DND-41 (cell line): ENCODE measurements around the gene SOS2.

Source experiments
- ATAC-seq: fragments of 200-7000 bp; cut with Tn5 transposase; 3 replicates; pipeline ENCODE4 v1.9.1; 2021; ENCODE audit warnings: low read depth; ENCODE audit not compliant: insufficient read depth
- DNase-seq: peaks from one replicate; pipeline ENCODE4 v3.0.0-alpha.2; 2020
- H2AFZ ChIP-seq: 2 replicates; pipeline ENCODE4 v1.6.0; 2012; ENCODE audit warnings: low read depth, low read length
- H3K27ac ChIP-seq: 2 replicates; pipeline ENCODE4 v1.5.1; 2012; ENCODE audit warnings: low read length, inconsistent platforms
- H3K27me3 ChIP-seq: fragments of 200-600 bp; sonication (generic); 2 replicates; pipeline ENCODE4 v1.6.0; 2012; ENCODE audit warnings: low read length, mild to moderate bottlenecking, inconsistent platforms; ENCODE audit not compliant: insufficient read depth, poor library complexity
- H3K36me3 ChIP-seq: 2 replicates; pipeline ENCODE4 v1.5.1; 2012; ENCODE audit warnings: low read length, inconsistent platforms; ENCODE audit not compliant: insufficient read depth
- H3K4me1 ChIP-seq: 2 replicates; pipeline ENCODE4 v1.5.1; 2012; ENCODE audit warnings: mild to moderate bottlenecking, low read length; ENCODE audit not compliant: insufficient read depth
- H3K4me2 ChIP-seq: 2 replicates; pipeline ENCODE4 v1.6.0; 2012; ENCODE audit warnings: mild to moderate bottlenecking, moderate library complexity, low read length, inconsistent platforms; ENCODE audit not compliant: insufficient read depth
- H3K4me3 ChIP-seq, 2 experiments: fragments of 200-600 bp in 1 of 2; shearing (Covaris generic) in 1 of 2; 2 replicates each; pipeline ENCODE4 v1.5.1; 2012 to 2016; ENCODE audit warnings: inconsistent platforms in 2 of 2, low read length in 2 of 2, mild to moderate bottlenecking in 2 of 2, low read depth in 1 of 2, moderate library complexity in 1 of 2
- H3K79me2 ChIP-seq: 2 replicates; pipeline ENCODE4 v1.6.0; 2012; ENCODE audit warnings: low read length, inconsistent platforms; ENCODE audit not compliant: insufficient read depth
- H3K9ac ChIP-seq: 2 replicates; pipeline ENCODE4 v1.6.0; 2012; ENCODE audit warnings: low read depth, mild to moderate bottlenecking, inconsistent platforms, low read length, moderate library complexity
- H3K9me3 ChIP-seq: 2 replicates; pipeline ENCODE4 v1.5.1; 2012; ENCODE audit warnings: low read length, moderate library complexity, mild to moderate bottlenecking, inconsistent platforms; ENCODE audit not compliant: insufficient read depth, severe bottlenecking
- H4K20me1 ChIP-seq: 2 replicates; pipeline ENCODE4 v1.6.0; 2012; ENCODE audit warnings: low read length; ENCODE audit not compliant: insufficient read depth
- CTCF ChIP-seq: IDR thresholded peaks from 2 replicates; pipeline ENCODE4 v1.5.1; 2012; ENCODE audit warnings: borderline replicate concordance, low read length, moderate library complexity, mild to moderate bottlenecking; ENCODE audit not compliant: poor library complexity, severe bottlenecking; ENCODE audit errors: extremely low read depth
- EZH2 ChIP-seq: IDR thresholded peaks from 3 replicates; pipeline ENCODE4 v1.6.1; 2012; ENCODE audit warnings: borderline replicate concordance, low read depth, mild to moderate bottlenecking, moderate library complexity, low read length, inconsistent platforms; ENCODE audit not compliant: severe bottlenecking

SOS2 gene

GRCh38 chr14:50228313-50228712, 3.1 kb downstream of the SOS2 start:
- no peak overlapping the region for H3K9ac ChIP-seq
- DNase-seq (no peak), ATAC-seq (no peak)
- H4K20me1 ChIP-seq, result peaks cover 3% of the 10 kb centered on the region; the same call in 1 of the 2 replicates
- H3K4me2 ChIP-seq, result peak overlapping the region; percentile 69; the same call in 1 of the 2 replicates
- H3K27me3 ChIP-seq, result no peaks in the 10 kb centered on the region
- H3K27ac ChIP-seq, result no peak overlapping the region
- H3K4me3 ChIP-seq, result no peak overlapping the region
- H3K79me2 ChIP-seq, result peaks cover 75% of the 10 kb centered on the region
- peaks cover 6% of the 10 kb centered on the region; the same call in 1 of the 2 replicates for H3K36me3 ChIP-seq
- H3K9me3 ChIP-seq, result no peaks in the 10 kb centered on the region
- H3K4me1 ChIP-seq, result peaks cover 30% of the 10 kb centered on the region
- no peak overlapping the region for H2AFZ ChIP-seq
- no peak for TF ChIP-seq EZH2
- TF ChIP-seq CTCF, result no peak

DNA sequence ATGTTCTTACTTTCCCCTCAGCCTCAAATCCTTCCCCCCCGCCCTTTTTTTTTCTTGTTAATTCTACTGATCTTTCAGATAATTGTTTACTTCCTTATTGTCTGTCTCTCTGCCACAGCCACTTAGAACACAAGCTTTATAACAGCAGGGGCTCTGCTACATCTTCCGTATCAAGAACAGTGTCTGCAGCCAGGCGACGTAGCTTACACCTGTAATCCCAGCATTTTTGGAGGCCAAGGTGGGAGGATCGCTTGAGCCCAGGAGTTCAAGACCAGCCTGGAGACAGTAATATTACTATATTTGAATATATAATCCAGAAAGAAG, 5.4 kb downstream of the SOS2 start:
- Histone ChIP-seq H3K9me3 (no peaks in the 10 kb centered on the region), H3K79me2 (peaks cover 94% of the 10 kb centered on the region), H3K36me3 (peaks cover 6% of the 10 kb centered on the region; the same call in 1 of the 2 replicates), H3K27ac (no peak overlapping the region), H3K27me3 (no peaks in the 10 kb centered on the region), H3K4me3 (no peak overlapping the region), H3K9ac (no peak overlapping the region), H4K20me1 (peaks cover 7% of the 10 kb centered on the region; the same call in 1 of the 2 replicates), H3K4me1 (peaks cover 21% of the 10 kb centered on the region), H2AFZ (no peak overlapping the region), H3K4me2 (no peak overlapping the region)
- no peak for DNase-seq
- ATAC-seq, result no peak
- no peak for TF ChIP-seq EZH2
- TF ChIP-seq CTCF, result no peak

DNA sequence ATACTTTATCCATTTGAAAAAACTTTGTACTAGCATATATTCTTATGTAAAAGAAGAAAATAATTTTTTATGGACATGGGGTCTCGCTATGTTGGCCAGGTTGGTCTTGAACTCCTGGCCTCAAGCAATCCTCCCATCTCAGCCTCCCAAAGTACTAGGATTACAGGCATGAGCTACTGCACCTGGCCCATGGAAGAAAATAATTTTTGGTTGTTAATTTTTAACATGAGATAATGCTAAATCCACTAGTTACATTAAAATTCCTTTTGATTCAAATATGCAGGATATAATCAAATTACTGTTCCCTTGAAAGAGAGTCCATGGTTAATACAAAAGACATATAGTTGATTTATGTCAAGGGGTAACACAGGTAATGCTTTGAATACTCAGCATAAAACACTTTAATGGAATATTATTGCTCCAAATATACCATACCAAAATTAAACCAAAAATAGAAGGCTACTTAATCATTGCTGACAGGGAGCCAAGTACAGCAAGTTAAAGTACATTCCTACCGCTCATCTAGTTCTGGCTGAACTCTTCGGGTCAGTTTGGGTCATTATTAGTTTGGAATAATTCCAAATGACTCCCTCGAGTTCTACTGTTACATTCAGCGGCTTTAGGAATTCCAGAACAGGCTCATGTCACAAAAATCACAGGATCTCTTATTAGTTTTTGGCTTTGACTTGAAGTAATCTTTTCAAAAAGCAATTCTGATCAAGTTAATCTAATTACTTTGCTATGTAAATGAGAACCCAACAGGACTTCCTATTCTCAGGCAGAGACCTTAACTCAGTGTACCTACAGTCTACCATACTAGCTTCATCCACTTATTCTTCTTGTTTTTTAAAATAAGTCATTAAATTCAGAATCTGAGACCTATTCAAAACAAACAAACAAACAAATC, 6.1 kb downstream of the SOS2 start:
- Histone ChIP-seq H4K20me1 (peaks cover 7% of the 10 kb centered on the region; the same call in 1 of the 2 replicates), H3K27me3 (no peaks in the 10 kb centered on the region), H2AFZ (no peak overlapping the region), H3K79me2 (peaks cover 94% of the 10 kb centered on the region), H3K9ac (no peak overlapping the region), H3K4me1 (peaks cover 20% of the 10 kb centered on the region), H3K4me3 (no peak overlapping the region), H3K9me3 (no peaks in the 10 kb centered on the region), H3K27ac (no peak overlapping the region), H3K4me2 (no peak overlapping the region), H3K36me3 (peaks cover 6% of the 10 kb centered on the region; the same call in 1 of the 2 replicates)
- no peak for ATAC-seq
- TF ChIP-seq CTCF, result no peak
- TF ChIP-seq EZH2, result no peak
- no peak for DNase-seq
